ENCODE data around the gene GOLGA2. TPM values are rescaled to one million over a fixed set of nuclear protein-coding genes. Genes with fewer than 3 reads are reported as not detected.
"Not testable (repeated sequence)": the region's sequence is repeated elsewhere in the genome, so short reads cannot be mapped to it uniquely, and the experiment has no call there.

The GOLGA2 gene
- total RNA-seq, 1 donor from 2014 or later, result 64.1 TPM

- Mint-ChIP-seq H3K4me3 (no peak overlapping the region), H3K4me1 (peaks cover 4% of the 10 kb centered on the region), H3K9me3 (no peaks in the 10 kb centered on the region), H3K27ac (ENCODE audit: unreplicated experiment) (no peak overlapping the region), H3K27me3 (ENCODE audit: low read depth) (no peaks in the 10 kb centered on the region), H3K36me3 (ENCODE audit: low read depth) (peaks cover 4% of the 10 kb centered on the region)
- DNase-seq (ENCODE audit: low read depth, low spot score), result no peak
- TF ChIP-seq, protein P1, sequence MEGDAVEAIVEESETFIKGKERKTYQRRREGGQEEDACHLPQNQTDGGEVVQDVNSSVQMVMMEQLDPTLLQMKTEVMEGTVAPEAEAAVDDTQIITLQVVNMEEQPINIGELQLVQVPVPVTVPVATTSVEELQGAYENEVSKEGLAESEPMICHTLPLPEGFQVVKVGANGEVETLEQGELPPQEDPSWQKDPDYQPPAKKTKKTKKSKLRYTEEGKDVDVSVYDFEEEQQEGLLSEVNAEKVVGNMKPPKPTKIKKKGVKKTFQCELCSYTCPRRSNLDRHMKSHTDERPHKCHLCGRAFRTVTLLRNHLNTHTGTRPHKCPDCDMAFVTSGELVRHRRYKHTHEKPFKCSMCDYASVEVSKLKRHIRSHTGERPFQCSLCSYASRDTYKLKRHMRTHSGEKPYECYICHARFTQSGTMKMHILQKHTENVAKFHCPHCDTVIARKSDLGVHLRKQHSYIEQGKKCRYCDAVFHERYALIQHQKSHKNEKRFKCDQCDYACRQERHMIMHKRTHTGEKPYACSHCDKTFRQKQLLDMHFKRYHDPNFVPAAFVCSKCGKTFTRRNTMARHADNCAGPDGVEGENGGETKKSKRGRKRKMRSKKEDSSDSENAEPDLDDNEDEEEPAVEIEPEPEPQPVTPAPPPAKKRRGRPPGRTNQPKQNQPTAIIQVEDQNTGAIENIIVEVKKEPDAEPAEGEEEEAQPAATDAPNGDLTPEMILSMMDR (conservative IDR thresholded peaks at IDR 0.05), result no peak
Observed at GRCh38 chr9:128231638-128232527, 43.9 kb downstream of the GOLGA2 start.

DNA sequence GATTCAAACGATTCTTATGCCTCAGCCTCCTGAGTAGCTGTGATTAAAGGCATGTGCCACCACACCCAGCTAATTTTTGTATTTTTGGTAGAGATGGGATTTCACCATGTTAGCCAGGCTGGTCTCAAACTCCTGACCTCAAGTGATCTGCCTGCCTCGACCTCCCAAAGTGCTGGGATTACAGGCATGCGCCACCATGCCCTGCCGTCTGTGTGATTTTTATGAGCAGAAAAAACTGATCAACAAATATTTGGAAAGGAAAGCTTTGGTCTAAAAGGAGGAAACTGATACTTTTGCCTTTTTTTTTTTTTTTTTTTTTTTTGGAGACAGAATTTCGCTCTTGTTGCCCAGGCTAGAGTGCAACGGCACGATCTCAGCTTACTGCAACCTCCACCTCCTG is 44.9 kb downstream of the GOLGA2 start:
- H3K4me3 Mint-ChIP-seq; H3K27me3 Mint-ChIP-seq (ENCODE audit: low read depth); H3K4me1 Mint-ChIP-seq; H3K9me3 Mint-ChIP-seq; H3K36me3 Mint-ChIP-seq (ENCODE audit: low read depth); DNase-seq (ENCODE audit: low read depth, low spot score); H3K27ac Mint-ChIP-seq (ENCODE audit: unreplicated experiment): not testable (repeated sequence)

DNA sequence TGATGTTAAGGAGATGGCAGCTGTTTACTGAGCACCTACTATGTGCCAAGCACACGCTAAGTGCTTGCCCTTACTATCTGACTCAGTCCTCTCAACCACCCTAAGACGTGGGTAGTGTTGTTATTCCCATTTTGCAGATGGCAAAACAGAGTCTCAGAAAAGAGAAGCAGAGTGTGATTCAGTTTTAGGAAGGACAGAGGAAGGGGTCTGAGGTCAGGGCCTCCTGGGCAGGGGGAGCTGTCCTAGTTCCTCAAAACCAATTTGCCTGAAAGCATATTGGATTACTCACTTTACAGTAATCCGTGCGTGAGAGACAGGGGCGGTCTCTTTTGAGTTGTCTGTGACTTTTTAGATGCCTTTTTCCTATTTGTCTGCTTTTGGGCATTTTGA is 49.4 kb downstream of the GOLGA2 start:
- DNase-seq (ENCODE audit: low read depth, low spot score), result no peak
- Mint-ChIP-seq H3K4me3 (no peak overlapping the region), H3K9me3 (no peaks in the 10 kb centered on the region), H3K36me3 (ENCODE audit: low read depth) (peaks cover 3% of the 10 kb centered on the region), H3K4me1 (no peaks in the 10 kb centered on the region), H3K27ac (ENCODE audit: unreplicated experiment) (no peak overlapping the region), H3K27me3 (ENCODE audit: low read depth) (no peaks in the 10 kb centered on the region)
- TF ChIP-seq, protein P1 (conservative IDR thresholded peaks at IDR 0.05), result no peak

DNA sequence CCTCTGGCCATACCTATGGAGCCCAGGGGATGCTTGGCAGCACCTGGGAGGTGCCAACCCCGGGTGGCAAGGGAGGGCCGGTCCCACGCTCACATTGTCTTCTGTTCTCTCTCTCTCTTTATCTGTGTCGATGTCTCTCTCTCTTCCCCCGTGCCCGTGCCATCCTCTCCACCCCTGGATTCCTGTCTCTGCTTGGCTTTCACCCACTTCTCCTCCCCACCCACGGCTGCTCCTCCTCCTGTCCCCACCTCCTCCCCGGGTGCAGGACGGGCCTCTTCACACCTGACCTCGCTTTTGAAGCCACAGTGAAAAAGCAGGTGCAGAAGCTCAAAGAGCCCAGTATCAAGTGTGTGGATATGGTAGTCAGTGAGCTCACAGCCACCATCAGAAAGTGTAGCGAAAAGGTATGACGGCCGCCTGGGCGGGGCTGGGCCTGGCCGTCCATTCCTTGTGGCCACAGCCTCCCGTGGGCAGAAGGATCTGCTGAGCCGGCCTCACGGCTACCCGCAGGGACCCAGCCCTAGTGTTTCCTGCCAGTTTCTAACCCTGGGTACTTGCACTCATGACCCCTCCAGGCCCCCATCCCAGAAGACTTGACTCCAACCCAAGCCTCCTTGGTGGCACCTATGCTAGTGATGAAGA is 49.9 kb downstream of the GOLGA2 start:
- H3K36me3 Mint-ChIP-seq (ENCODE audit: low read depth), result peaks cover 3% of the 10 kb centered on the region
- no peak overlapping the region for H3K4me3 Mint-ChIP-seq
- no peaks in the 10 kb centered on the region for H3K9me3 Mint-ChIP-seq
- H3K27me3 Mint-ChIP-seq (ENCODE audit: low read depth), result no peaks in the 10 kb centered on the region
- TF ChIP-seq, protein P1 (conservative IDR thresholded peaks at IDR 0.05), result no peak
- DNase-seq (ENCODE audit: low read depth, low spot score), result no peak
- H3K27ac Mint-ChIP-seq (ENCODE audit: unreplicated experiment), result no peak overlapping the region
- H3K4me1 Mint-ChIP-seq, result no peaks in the 10 kb centered on the region

- Mint-ChIP-seq H3K27me3 (ENCODE audit: low read depth) (no peaks in the 10 kb centered on the region), H3K27ac (ENCODE audit: unreplicated experiment) (peak overlapping the region; percentile 50), H3K36me3 (ENCODE audit: low read depth) (peaks cover 3% of the 10 kb centered on the region), H3K4me1 (no peaks in the 10 kb centered on the region), H3K9me3 (no peaks in the 10 kb centered on the region), H3K4me3 (no peak overlapping the region)
- DNase-seq (ENCODE audit: low read depth, low spot score), result no peak
- TF ChIP-seq, protein P1 (conservative IDR thresholded peaks at IDR 0.05), result no peak
Observed at GRCh38 chr9:128224877-128225276, 50.9 kb downstream of the GOLGA2 start.
